Measurements from ENCODE around the gene RASGRF2.
"Not testable (repeated sequence)": the region's sequence is repeated elsewhere in the genome, so short reads cannot be mapped to it uniquely, and the experiment has no call there.

Gene RASGRF2

GRCh38 chr5:81020478-81021167, 60.5 kb downstream of the RASGRF2 start:
- no peak for DNase-seq (ENCODE audit: low read depth in 2 of 2)

DNA sequence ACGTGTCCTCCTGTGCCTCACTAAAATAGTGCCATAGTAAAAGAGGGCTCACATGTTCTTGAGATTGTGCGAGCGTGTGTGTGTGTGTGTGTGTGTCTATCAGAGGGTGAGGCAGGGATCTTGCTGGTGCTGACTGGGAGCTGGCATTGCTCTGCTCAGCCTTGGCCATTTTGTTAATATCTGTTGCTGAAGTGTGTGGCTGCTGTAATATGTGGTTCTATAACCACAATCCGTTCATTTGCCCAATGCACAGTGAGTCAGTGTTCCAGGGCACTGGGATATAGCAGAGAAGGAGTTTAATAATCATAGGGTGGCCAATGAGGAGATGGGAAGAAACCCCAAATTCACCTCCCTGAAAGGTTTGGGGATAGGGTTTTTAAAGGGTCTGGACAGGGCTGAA, 61.3 kb downstream of the RASGRF2 start:
- DNase-seq (ENCODE audit: low read depth in 2 of 2), result no peak

- DNase-seq (ENCODE audit: low read depth in 2 of 2), result no peak
These were observed 62.0 kb downstream of the RASGRF2 start for GRCh38 chr5:81021951-81022687.

DNA sequence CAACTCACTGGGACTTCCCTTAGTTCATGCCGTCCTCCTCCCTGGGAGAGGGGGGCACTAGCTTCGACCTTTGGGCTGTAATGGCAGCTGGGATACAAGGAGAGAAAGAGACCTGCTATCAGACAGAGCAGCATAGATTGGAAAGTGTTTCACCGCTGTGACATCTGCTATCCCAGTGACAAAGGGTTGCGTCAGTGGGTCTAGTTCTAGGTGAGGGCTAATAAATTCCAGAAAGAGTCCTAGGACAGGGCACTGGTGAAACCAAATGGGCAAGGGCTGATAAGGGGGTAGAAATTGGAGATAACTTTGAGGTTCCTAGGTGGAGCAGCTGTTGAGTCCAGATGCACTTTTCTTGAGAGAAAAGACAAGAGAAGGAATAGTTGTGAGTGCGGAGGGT, 62.5 kb downstream of the RASGRF2 start:
- DNase-seq (ENCODE audit: low read depth in 2 of 2), result no peak

DNA sequence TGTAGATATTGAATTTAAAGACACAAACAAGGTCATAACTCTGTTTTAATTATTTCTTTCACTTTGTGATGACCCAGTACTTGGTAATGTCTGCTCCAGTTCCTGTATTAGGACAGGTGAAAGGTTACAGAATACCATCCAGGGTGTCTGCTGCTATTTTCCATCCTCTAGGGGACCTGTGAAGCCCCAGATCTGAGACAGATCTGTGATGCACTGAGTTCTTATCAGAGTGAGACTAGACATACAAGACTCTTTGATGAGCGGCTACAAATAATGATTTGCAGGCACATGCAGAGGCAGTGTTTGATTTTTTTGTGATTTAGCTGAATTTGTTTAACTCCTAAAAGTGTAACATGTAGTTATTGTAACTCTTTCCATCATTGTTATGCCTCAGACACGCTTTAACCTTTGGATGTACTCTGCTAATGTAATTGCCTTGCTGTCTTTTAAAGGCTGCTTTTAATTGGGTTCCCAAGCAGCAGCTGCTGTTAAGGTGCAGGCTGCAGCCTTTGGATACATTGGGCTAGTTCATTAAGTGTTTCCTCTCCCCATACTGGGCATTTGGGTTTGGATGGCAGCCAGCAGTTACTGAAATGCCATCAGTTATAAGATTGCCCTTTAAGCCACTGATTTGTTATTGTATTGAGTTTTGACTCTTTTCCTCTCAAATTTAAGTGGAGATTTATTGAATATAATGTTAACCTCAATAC, 63.3 kb downstream of the RASGRF2 start:
- no peak for DNase-seq (ENCODE audit: low read depth in 2 of 2)

- DNase-seq (ENCODE audit: low read depth in 2 of 2), result no peak
These were observed 67.4 kb downstream of the RASGRF2 start for GRCh38 chr5:81027481-81028058.

GRCh38 chr5:81028888-81029287, 68.7 kb downstream of the RASGRF2 start:
- not testable (repeated sequence) for DNase-seq (ENCODE audit: low read depth in 2 of 2)

- DNase-seq (ENCODE audit: low read depth in 2 of 2), result not testable (repeated sequence)
These were observed 69.6 kb downstream of the RASGRF2 start for GRCh38 chr5:81029736-81030135.

DNA sequence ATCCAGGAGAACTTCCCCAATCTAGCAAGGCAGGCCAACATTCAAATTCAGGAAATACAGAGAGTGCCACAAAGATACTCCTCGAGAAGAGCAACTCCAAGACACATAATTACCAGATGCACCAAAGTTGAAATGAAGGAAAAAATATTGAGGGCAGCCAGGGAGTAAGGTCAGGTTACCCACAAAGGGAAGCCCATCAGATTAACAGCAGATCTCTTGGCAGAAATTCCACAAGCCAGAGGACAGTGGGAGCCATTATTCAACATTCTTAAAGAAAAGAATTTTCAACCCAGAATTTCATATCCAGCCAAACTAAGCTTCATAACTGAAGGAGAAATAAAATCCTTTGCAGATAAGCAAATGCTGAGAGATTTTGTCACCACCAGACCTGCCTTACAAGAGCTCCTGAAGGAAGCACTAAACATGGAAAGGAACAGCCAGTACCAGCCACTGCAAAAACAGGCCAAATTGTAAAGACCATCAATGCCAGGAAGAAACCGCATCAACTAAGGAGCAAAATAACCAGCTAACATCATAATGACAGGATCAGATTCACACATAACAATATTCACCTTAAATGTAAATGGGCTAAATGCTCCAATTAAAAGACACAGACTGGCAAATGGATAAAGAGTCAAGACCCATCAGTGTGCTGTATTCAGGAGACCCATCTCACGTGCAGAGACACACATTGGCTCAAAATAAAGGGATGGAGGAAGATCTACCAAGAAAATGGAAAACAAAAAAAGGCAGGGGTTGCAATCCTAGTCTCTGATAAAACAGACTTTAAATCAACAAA, 70.3 kb downstream of the RASGRF2 start:
- not testable (repeated sequence) for DNase-seq (ENCODE audit: low read depth in 2 of 2)

DNA sequence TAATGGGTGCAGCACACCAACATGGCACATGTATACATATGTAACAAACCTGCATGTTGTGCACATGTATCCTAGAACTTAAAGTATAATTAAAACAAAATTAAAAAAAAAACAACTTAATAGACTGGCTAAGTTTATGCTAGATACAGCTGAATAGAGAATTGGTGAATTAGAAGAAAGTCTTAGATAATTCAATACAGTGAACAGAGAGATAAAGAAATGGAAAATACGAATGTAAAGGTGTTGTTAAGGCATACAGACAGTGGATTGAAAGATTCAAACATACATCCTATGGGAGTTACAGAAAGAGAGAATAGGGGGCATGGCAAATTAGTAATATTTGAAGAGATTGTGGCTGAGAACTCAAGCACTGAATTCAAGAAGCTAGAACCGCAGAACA, 75.4 kb downstream of the RASGRF2 start:
- no peak for DNase-seq (ENCODE audit: low read depth in 2 of 2)

DNA sequence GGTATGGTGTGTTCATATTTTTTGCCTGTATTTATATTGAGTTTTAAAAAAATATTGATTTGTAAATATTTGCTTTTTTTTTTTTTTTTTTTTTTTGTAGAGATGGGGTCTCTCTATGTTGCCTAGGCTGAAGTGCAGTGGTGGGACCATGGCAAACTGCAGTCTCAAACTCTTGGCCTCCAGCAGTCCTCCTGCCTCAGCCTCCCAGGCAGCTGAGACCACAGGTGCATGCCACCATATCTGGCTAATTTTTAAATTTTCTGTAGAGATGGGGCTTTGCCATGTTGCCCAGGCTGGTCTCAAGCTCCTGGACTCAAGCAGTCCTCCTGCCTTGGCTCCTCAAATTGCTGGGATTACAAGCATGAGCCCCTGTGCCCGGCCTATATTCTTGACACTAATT, 78.3 kb downstream of the RASGRF2 start:
- no peak for DNase-seq (ENCODE audit: low read depth in 2 of 2)

DNA sequence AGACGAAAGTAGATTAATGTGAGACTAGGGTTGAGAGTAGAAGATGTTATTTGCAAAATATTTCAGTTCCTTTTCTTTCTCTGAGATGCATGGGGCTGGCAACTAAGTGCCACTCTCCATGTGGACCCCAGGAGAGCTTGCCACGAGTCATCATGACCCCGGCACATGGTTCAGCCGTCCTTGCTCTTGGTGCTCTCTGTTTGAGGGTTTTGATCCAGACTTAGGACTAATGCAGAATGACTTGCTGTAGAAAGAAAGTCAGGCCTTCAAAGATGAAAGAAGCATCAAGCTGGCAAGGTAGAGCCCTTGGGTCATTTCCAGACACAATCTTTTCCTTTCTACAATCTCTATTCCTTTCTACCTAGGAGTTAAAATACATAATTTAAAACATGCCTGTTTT, 84.7 kb downstream of the RASGRF2 start:
- no peak for DNase-seq (ENCODE audit: low read depth in 2 of 2)

- no peak for DNase-seq (ENCODE audit: low read depth in 2 of 2)
These were observed 85.2 kb downstream of the RASGRF2 start for GRCh38 chr5:81045389-81045807.

DNA sequence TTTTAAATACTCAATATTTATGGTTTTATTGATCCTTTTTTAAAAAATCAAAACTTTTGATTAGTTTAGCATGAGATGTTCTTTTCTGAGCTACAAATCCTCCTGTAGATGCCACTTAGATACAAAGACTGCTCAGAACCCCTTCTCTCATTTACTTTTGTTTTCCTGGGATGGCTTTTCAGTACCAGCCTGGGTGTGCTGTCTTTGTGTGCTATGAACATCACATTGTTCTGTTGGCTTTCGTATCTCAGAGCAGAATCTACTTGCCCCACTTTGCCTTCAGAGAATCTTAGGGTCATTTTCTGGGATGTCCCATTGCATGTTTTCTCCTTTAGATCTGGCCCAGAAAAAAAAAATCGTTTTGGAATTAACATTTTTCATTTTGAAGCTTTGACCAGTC, 85.9 kb downstream of the RASGRF2 start:
- no peak for DNase-seq (ENCODE audit: low read depth in 2 of 2)

GRCh38 chr5:81052325-81052724, 92.2 kb downstream of the RASGRF2 start:
- no peak for DNase-seq (ENCODE audit: low read depth in 2 of 2)

GRCh38 chr5:81053282-81053681, 93.1 kb downstream of the RASGRF2 start:
- not testable (repeated sequence) for DNase-seq (ENCODE audit: low read depth in 2 of 2)

DNA sequence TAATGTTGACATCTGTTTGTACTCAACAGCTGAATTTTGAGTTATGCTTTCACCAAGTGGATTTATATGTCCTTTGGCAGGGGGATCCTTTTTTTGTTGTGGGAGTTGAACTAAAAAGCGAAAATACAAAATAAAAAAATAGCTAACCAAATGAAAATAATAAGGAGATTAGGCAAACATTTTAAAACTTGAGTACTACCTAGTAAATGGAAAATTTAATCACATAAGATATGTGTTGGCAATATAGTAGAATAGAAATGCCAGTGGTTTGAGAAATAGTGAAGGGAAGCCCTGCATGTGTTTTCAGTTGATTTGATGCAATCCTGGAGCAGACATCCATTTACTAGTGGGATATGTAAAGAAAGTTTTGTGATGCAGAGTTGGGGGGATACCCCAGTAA, 98.0 kb downstream of the RASGRF2 start:
- DNase-seq (ENCODE audit: low read depth in 2 of 2), result no peak

GRCh38 chr5:81065492-81065891, 105.3 kb downstream of the RASGRF2 start:
- DNase-seq (ENCODE audit: low read depth in 2 of 2), result no peak

DNA sequence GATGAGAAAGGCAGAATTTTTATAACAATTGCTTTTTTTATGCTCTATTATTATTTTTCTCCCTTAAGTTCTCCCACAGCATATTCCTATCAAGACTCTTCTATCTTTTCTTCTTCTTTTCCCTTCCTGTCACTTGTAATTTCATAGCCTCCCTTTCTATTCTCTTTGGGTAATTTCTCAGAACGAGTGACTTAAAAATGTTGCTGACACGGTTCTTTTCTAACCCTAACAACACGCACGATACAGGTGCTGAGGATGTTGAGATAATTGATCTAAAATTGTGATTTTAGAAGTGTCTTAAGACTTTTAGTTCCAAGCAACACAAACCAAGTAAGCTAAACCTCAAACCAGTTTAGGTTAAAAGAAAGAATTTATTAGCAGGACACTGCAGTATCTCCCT, 105.9 kb downstream of the RASGRF2 start:
- DNase-seq (ENCODE audit: low read depth in 2 of 2), result no peak

GRCh38 chr5:81067406-81067805, 107.2 kb downstream of the RASGRF2 start:
- DNase-seq (ENCODE audit: low read depth in 2 of 2), result no peak

- DNase-seq (ENCODE audit: low read depth in 2 of 2), result no peak
These were observed 107.9 kb downstream of the RASGRF2 start for GRCh38 chr5:81068063-81068462.

DNA sequence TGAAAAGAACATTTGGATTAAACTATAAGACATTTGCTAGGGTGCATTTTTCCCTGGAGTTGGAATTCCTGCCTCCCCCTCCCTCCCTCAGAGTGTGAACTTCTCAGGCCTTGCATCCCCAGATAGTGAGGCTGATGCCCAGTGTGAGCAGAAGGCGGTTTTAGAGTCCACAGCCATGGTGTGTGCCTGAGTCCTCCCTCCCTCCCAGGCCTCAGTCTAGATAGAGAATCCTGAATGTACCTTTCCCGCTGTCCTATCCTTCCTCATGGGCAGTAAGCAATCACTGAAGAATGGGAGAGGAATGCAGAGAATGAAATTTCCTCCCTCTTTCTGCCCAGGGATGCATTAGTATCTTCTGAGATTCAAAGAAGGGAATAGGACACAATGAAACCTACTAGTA, 108.5 kb downstream of the RASGRF2 start:
- DNase-seq (ENCODE audit: low read depth in 2 of 2), result no peak

Measured in stimulated activated CD8-positive, alpha-beta memory T cell treated with anti-CD3 and anti-CD28 coated beads, Interleukin-2, amount 100 ng/mL, for 48 hours (primary cell).